GM18498 (cell line): Measurements from ENCODE around the gene CUX1.
"Not testable (repeated sequence)": the region's sequence is repeated elsewhere in the genome, so short reads cannot be mapped to it uniquely, and the experiment has no call there.

Experiments
- ATAC-seq: cut with Tn5 transposase; IDR thresholded peaks from one replicate; pipeline ENCODE4 v1.9.1; 2021; ENCODE audit warnings: mild to moderate bottlenecking, moderate library complexity; ENCODE audit not compliant: unreplicated experiment

Gene CUX1

GRCh38 chr7:101975046-101975445 is 157.6 kb downstream of the CUX1 start:
- no peak for ATAC-seq

- no peak for ATAC-seq
Observed at GRCh38 chr7:101976411-101976810, 159.0 kb downstream of the CUX1 start.

- ATAC-seq: no peak
Observed at GRCh38 chr7:101977249-101977648, 159.8 kb downstream of the CUX1 start.

GRCh38 chr7:101978683-101979082 is 161.3 kb downstream of the CUX1 start:
- ATAC-seq: no peak

GRCh38 chr7:101983147-101983811 is 165.9 kb downstream of the CUX1 start:
- no peak for ATAC-seq

- ATAC-seq: no peak
Observed at GRCh38 chr7:101984133-101984879, 166.9 kb downstream of the CUX1 start.

GRCh38 chr7:101985057-101985902 is 167.9 kb downstream of the CUX1 start:
- ATAC-seq: no peak

GRCh38 chr7:101985903-101986734 is 168.7 kb downstream of the CUX1 start:
- ATAC-seq: no peak

- ATAC-seq: no peak
Observed at GRCh38 chr7:101987494-101987893, 170.1 kb downstream of the CUX1 start.

- ATAC-seq: not testable (repeated sequence)
Observed at GRCh38 chr7:101988060-101988459, 170.6 kb downstream of the CUX1 start.

GRCh38 chr7:101988513-101988912 is 171.1 kb downstream of the CUX1 start:
- ATAC-seq: no peak

GRCh38 chr7:101989101-101989500 is 171.7 kb downstream of the CUX1 start:
- no peak for ATAC-seq

GRCh38 chr7:101990811-101991418 is 173.5 kb downstream of the CUX1 start:
- peak; percentile 81 for ATAC-seq

- no peak for ATAC-seq
Observed at GRCh38 chr7:101991860-101992259, 174.4 kb downstream of the CUX1 start.

- no peak for ATAC-seq
Observed at GRCh38 chr7:101993311-101993710, 175.9 kb downstream of the CUX1 start.

- no peak for ATAC-seq
Observed at GRCh38 chr7:101995121-101995520, 177.7 kb downstream of the CUX1 start.

GRCh38 chr7:101996131-101996691 is 178.8 kb downstream of the CUX1 start:
- no peak for ATAC-seq

GRCh38 chr7:101996876-101997275 is 179.4 kb downstream of the CUX1 start:
- ATAC-seq: no peak

- no peak for ATAC-seq
Observed at GRCh38 chr7:101998029-101998905, 180.8 kb downstream of the CUX1 start.
